ENCODE data around the gene EGFLAM.

- TF ChIP-seq CTCF (conservative IDR thresholded peaks at IDR 0.05; ENCODE audit: low read depth, low read length) (no peak), EZH2 (IDR thresholded peaks at IDR 0.05; ENCODE audit: borderline replicate concordance, low read depth, low read length, poor library complexity, severe bottlenecking) (no peak)
Observed at GRCh38 chr5:38240212-38240611, 18.1 kb upstream of the EGFLAM start.
